ENCODE measurements around the gene PRKAR1A. TPM values are rescaled to one million over a fixed set of nuclear protein-coding genes. Genes with fewer than 3 reads are reported as not detected.

The PRKAR1A gene
- total RNA-seq, 1 experiment from 2014 or later = 158 TPM

DNA sequence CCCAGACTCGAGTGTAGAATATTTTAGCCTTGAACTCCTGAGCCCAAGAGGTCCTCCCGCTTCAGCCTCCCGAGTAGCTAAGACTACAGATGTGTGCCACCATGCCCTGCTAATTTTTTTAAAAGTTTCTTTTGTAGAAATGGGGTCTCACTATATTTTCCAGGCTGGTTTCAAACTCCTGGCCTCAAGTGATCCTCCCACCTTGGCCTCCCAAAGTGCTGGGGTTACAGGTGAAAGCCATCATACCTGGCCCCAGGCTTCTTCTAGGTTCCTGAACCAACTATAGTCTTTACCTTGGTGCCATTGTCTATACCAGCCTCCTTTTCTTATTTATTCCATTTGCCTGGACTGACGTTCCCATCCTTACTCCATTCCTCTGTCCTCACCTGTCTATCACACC is 17.1 kb upstream of the PRKAR1A start (continued):
- TF ChIP-seq, protein P1, sequence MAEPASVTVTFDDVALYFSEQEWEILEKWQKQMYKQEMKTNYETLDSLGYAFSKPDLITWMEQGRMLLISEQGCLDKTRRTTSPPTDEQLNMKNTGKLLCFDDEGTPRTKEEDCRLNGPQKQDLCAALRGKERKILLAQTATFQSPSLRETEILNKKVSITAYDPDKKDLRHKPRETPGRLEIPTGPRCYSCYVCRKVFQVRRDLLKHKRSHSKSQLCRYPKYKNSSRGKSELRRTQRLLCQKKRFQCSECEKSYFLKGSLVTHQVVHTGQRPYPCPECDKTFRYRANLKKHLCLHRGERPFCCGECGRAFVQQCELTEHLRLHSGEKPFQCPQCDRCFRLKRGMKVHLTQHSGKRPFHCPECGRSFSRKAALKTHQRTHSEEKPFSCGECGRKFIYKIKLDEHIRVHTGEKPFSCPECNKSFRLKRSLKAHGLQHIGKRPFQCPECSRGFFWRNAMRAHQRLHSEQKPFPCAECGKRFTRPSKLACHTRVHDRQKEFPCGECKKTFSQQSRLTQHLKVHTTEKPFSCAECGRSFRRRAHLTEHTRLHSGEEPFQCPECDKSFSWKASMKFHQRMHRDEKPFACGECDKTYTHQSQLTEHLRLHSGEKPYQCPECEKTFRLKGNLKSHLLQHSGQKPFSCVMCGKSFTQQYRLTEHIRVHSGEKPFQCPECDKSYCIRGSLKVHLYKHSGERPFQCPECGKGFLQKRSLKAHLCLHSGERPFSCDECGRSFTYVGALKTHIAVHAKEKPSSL (CRISPR knock-in tag; conservative IDR thresholded peaks at IDR 0.05) = no peak

DNA sequence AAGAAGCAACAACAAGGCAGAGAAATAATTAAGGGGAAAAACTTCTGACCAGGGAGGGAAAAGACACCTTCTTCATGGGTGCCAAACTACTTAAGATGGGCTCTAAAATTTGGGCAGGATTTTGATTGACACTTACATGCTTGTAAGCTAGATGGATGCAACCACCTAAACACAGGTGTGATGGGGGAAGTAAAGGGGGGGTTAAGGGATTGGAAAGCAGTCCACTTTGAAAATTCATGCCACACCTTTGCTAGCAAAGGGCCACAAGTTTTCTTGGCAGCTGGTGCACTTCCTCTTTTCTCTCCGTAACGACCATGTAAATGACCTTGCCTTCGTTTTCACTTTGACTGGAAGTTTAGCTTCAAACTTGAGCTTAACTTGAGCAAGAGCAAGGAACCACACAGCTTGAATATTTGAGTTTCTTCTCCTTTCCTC is 14.3 kb upstream of the PRKAR1A start:
- Mint-ChIP-seq H3K9me3 (peaks cover 13% of the 10 kb centered on the region), H3K27ac (no peak overlapping the region), H3K27me3 (ENCODE audit: low read depth) (no peaks in the 10 kb centered on the region; the same call in none of the 2 replicates), H3K4me3 (no peak overlapping the region), H3K36me3 (peaks cover 5% of the 10 kb centered on the region), H3K4me1 (0 out of 2 replicates have a peak, but pooled peaks cover 2% of the 10 kb centered on the region)
- no peak for ATAC-seq
- DNase-seq (ENCODE audit: low spot score) = no peak
- ChIA-PET CTCF (interaction anchor here (1.0 kb wide), 1 partner anchor 116 kb away, joined by 4 read pairs; no protein-coding TSS in a partner anchor), POLR2A (no interaction called here)
- TF ChIP-seq NR1H2 (CRISPR knock-in tag; IDR thresholded peaks at IDR 0.05) (no peak), NR2C2 (CRISPR knock-in tag; IDR thresholded peaks at IDR 0.05) (no peak), ZNF317 (CRISPR knock-in tag; IDR thresholded peaks at IDR 0.05; ENCODE audit: borderline replicate concordance, low read depth) (no peak), FOXJ3 (CRISPR knock-in tag; IDR thresholded peaks at IDR 0.05; ENCODE audit: borderline replicate concordance) (no peak), SMAD3 (CRISPR knock-in tag; IDR thresholded peaks at IDR 0.05; ENCODE audit: borderline replicate concordance) (no peak), CBFB (CRISPR knock-in tag; IDR thresholded peaks at IDR 0.05; ENCODE audit: low read depth) (no peak), OVOL2 (CRISPR knock-in tag; IDR thresholded peaks at IDR 0.05; ENCODE audit: borderline replicate concordance) (no peak), ESRRA (CRISPR knock-in tag; IDR thresholded peaks at IDR 0.05; ENCODE audit: borderline replicate concordance) (no peak), TCF7 (CRISPR knock-in tag; IDR thresholded peaks at IDR 0.05; ENCODE audit: low read depth) (no peak), ZNF263 (CRISPR knock-in tag; IDR thresholded peaks at IDR 0.05; ENCODE audit: low read depth) (no peak)
- TF ChIP-seq, protein P2, sequence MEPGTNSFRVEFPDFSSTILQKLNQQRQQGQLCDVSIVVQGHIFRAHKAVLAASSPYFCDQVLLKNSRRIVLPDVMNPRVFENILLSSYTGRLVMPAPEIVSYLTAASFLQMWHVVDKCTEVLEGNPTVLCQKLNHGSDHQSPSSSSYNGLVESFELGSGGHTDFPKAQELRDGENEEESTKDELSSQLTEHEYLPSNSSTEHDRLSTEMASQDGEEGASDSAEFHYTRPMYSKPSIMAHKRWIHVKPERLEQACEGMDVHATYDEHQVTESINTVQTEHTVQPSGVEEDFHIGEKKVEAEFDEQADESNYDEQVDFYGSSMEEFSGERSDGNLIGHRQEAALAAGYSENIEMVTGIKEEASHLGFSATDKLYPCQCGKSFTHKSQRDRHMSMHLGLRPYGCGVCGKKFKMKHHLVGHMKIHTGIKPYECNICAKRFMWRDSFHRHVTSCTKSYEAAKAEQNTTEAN (CRISPR knock-in tag; IDR thresholded peaks at IDR 0.05) = no peak
- TF ChIP-seq, protein P3, sequence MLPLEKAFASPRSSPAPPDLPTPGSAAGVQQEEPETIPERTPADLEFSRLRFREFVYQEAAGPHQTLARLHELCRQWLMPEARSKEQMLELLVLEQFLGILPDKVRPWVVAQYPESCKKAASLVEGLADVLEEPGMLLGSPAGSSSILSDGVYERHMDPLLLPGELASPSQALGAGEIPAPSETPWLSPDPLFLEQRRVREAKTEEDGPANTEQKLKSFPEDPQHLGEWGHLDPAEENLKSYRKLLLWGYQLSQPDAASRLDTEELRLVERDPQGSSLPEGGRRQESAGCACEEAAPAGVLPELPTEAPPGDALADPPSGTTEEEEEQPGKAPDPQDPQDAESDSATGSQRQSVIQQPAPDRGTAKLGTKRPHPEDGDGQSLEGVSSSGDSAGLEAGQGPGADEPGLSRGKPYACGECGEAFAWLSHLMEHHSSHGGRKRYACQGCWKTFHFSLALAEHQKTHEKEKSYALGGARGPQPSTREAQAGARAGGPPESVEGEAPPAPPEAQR (CRISPR knock-in tag; IDR thresholded peaks at IDR 0.05) = no peak
- TF ChIP-seq, protein P4, sequence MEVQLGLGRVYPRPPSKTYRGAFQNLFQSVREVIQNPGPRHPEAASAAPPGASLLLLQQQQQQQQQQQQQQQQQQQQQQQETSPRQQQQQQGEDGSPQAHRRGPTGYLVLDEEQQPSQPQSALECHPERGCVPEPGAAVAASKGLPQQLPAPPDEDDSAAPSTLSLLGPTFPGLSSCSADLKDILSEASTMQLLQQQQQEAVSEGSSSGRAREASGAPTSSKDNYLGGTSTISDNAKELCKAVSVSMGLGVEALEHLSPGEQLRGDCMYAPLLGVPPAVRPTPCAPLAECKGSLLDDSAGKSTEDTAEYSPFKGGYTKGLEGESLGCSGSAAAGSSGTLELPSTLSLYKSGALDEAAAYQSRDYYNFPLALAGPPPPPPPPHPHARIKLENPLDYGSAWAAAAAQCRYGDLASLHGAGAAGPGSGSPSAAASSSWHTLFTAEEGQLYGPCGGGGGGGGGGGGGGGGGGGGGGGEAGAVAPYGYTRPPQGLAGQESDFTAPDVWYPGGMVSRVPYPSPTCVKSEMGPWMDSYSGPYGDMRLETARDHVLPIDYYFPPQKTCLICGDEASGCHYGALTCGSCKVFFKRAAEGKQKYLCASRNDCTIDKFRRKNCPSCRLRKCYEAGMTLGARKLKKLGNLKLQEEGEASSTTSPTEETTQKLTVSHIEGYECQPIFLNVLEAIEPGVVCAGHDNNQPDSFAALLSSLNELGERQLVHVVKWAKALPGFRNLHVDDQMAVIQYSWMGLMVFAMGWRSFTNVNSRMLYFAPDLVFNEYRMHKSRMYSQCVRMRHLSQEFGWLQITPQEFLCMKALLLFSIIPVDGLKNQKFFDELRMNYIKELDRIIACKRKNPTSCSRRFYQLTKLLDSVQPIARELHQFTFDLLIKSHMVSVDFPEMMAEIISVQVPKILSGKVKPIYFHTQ (CRISPR knock-in tag; IDR thresholded peaks at IDR 0.05) = no peak
- TF ChIP-seq, protein P5, sequence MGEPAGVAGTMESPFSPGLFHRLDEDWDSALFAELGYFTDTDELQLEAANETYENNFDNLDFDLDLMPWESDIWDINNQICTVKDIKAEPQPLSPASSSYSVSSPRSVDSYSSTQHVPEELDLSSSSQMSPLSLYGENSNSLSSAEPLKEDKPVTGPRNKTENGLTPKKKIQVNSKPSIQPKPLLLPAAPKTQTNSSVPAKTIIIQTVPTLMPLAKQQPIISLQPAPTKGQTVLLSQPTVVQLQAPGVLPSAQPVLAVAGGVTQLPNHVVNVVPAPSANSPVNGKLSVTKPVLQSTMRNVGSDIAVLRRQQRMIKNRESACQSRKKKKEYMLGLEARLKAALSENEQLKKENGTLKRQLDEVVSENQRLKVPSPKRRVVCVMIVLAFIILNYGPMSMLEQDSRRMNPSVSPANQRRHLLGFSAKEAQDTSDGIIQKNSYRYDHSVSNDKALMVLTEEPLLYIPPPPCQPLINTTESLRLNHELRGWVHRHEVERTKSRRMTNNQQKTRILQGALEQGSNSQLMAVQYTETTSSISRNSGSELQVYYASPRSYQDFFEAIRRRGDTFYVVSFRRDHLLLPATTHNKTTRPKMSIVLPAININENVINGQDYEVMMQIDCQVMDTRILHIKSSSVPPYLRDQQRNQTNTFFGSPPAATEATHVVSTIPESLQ (CRISPR knock-in tag; IDR thresholded peaks at IDR 0.05) = no peak
- TF ChIP-seq, protein P6, sequence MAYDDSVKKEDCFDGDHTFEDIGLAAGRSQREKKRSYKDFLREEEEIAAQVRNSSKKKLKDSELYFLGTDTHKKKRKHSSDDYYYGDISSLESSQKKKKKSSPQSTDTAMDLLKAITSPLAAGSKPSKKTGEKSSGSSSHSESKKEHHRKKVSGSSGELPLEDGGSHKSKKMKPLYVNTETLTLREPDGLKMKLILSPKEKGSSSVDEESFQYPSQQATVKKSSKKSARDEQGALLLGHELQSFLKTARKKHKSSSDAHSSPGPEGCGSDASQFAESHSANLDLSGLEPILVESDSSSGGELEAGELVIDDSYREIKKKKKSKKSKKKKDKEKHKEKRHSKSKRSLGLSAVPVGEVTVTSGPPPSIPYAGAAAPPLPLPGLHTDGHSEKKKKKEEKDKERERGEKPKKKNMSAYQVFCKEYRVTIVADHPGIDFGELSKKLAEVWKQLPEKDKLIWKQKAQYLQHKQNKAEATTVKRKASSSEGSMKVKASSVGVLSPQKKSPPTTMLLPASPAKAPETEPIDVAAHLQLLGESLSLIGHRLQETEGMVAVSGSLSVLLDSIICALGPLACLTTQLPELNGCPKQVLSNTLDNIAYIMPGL (CRISPR knock-in tag; IDR thresholded peaks at IDR 0.05) = no peak
- TF ChIP-seq, protein P7, sequence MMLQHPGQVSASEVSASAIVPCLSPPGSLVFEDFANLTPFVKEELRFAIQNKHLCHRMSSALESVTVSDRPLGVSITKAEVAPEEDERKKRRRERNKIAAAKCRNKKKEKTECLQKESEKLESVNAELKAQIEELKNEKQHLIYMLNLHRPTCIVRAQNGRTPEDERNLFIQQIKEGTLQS (CRISPR knock-in tag; conservative IDR thresholded peaks at IDR 0.05) = no peak
- TF ChIP-seq, protein P8, sequence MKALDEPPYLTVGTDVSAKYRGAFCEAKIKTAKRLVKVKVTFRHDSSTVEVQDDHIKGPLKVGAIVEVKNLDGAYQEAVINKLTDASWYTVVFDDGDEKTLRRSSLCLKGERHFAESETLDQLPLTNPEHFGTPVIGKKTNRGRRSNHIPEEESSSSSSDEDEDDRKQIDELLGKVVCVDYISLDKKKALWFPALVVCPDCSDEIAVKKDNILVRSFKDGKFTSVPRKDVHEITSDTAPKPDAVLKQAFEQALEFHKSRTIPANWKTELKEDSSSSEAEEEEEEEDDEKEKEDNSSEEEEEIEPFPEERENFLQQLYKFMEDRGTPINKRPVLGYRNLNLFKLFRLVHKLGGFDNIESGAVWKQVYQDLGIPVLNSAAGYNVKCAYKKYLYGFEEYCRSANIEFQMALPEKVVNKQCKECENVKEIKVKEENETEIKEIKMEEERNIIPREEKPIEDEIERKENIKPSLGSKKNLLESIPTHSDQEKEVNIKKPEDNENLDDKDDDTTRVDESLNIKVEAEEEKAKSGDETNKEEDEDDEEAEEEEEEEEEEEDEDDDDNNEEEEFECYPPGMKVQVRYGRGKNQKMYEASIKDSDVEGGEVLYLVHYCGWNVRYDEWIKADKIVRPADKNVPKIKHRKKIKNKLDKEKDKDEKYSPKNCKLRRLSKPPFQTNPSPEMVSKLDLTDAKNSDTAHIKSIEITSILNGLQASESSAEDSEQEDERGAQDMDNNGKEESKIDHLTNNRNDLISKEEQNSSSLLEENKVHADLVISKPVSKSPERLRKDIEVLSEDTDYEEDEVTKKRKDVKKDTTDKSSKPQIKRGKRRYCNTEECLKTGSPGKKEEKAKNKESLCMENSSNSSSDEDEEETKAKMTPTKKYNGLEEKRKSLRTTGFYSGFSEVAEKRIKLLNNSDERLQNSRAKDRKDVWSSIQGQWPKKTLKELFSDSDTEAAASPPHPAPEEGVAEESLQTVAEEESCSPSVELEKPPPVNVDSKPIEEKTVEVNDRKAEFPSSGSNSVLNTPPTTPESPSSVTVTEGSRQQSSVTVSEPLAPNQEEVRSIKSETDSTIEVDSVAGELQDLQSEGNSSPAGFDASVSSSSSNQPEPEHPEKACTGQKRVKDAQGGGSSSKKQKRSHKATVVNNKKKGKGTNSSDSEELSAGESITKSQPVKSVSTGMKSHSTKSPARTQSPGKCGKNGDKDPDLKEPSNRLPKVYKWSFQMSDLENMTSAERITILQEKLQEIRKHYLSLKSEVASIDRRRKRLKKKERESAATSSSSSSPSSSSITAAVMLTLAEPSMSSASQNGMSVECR (CRISPR knock-in tag; IDR thresholded peaks at IDR 0.05; ENCODE audit: borderline replicate concordance) = no peak

Measured in WTC11 (cell line).